ENCODE measurements around the gene UAP1.

Gene UAP1

GRCh38 chr1:162641114-162641513 is 79.6 kb downstream of the UAP1 start:
- H3K27me3 ChIP-seq (replicated peaks; ENCODE audit: insufficient read depth, low read length): no peaks in the 10 kb centered on the region
- peaks cover 3% of the 10 kb centered on the region; the same call in 1 of the 2 replicates for H3K4me1 ChIP-seq (ENCODE audit: low read length)
- TF ChIP-seq, protein P1, sequence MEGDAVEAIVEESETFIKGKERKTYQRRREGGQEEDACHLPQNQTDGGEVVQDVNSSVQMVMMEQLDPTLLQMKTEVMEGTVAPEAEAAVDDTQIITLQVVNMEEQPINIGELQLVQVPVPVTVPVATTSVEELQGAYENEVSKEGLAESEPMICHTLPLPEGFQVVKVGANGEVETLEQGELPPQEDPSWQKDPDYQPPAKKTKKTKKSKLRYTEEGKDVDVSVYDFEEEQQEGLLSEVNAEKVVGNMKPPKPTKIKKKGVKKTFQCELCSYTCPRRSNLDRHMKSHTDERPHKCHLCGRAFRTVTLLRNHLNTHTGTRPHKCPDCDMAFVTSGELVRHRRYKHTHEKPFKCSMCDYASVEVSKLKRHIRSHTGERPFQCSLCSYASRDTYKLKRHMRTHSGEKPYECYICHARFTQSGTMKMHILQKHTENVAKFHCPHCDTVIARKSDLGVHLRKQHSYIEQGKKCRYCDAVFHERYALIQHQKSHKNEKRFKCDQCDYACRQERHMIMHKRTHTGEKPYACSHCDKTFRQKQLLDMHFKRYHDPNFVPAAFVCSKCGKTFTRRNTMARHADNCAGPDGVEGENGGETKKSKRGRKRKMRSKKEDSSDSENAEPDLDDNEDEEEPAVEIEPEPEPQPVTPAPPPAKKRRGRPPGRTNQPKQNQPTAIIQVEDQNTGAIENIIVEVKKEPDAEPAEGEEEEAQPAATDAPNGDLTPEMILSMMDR (IDR thresholded peaks at IDR 0.05; ENCODE audit: low read length): no peak
- no peak for TF ChIP-seq EZH2phosphoT487 (IDR thresholded peaks at IDR 0.05; ENCODE audit: low read length)
- no peak for TF ChIP-seq EZH2 (optimal IDR thresholded peaks at IDR 0.05; ENCODE audit: low read depth, low read length)
- H3K36me3 ChIP-seq (replicated peaks; ENCODE audit: insufficient read depth, low read length): no peaks in the 10 kb centered on the region
- H3K4me2 ChIP-seq (ENCODE audit: low read depth, low read length): no peak overlapping the region
- no peak overlapping the region for H3K9ac ChIP-seq (ENCODE audit: low read length)
- no peak overlapping the region for H3K27ac ChIP-seq (ENCODE audit: low read length)
- H2AFZ ChIP-seq (ENCODE audit: low read length): no peak overlapping the region
- H3K79me2 ChIP-seq (ENCODE audit: low read length): no peaks in the 10 kb centered on the region
- H4K20me1 ChIP-seq (ENCODE audit: insufficient read depth, low read length): no peaks in the 10 kb centered on the region
- no peak overlapping the region for H3K4me3 ChIP-seq (ENCODE audit: low read length)
- no peaks in the 10 kb centered on the region for H3K9me3 ChIP-seq (replicated peaks; ENCODE audit: insufficient read depth, low read length)
- no peak for DNase-seq
- H3K9me2 ChIP-seq (replicated peaks; ENCODE audit: insufficient read depth, low read length): no peaks in the 10 kb centered on the region
- no peaks in the 10 kb centered on the region; the same call in 1 of the 2 replicates for H3F3A ChIP-seq (ENCODE audit: insufficient read depth, low read length)

DNA sequence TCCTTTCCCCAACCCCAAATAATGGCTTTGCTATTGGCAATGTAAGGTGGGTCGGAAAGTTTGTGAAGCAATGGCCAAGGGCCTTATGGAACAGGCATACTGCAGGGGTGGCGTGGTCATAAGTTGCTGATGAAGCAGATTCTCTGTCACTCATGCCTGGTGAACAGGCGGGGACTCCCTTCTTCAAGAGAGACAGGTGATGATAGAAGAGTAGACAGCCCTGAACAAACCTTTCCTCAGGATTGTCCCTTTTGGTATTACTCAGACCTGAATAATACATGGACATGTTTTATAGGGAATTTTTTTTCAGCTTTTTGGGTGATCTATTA is 83.4 kb downstream of the UAP1 start:
- H3K79me2 ChIP-seq (ENCODE audit: low read length): no peaks in the 10 kb centered on the region
- peaks cover 3% of the 10 kb centered on the region; the same call in 1 of the 2 replicates for H3K4me1 ChIP-seq (ENCODE audit: low read length)
- no peak overlapping the region for H3K4me3 ChIP-seq (ENCODE audit: low read length)
- H3K36me3 ChIP-seq (replicated peaks; ENCODE audit: insufficient read depth, low read length): no peaks in the 10 kb centered on the region
- H4K20me1 ChIP-seq (ENCODE audit: insufficient read depth, low read length): no peaks in the 10 kb centered on the region
- no peaks in the 10 kb centered on the region for H3K9me2 ChIP-seq (replicated peaks; ENCODE audit: insufficient read depth, low read length)
- H3F3A ChIP-seq (ENCODE audit: insufficient read depth, low read length): no peaks in the 10 kb centered on the region
- no peak overlapping the region for H3K9ac ChIP-seq (ENCODE audit: low read length)
- no peak for DNase-seq
- H3K27ac ChIP-seq (ENCODE audit: low read length): no peak overlapping the region
- H3K27me3 ChIP-seq (replicated peaks; ENCODE audit: insufficient read depth, low read length): no peaks in the 10 kb centered on the region
- TF ChIP-seq, protein P1 (IDR thresholded peaks at IDR 0.05; ENCODE audit: low read length): no peak
- TF ChIP-seq EZH2 (optimal IDR thresholded peaks at IDR 0.05; ENCODE audit: low read depth, low read length) (no peak), EZH2phosphoT487 (IDR thresholded peaks at IDR 0.05; ENCODE audit: low read length) (no peak)
- H2AFZ ChIP-seq (ENCODE audit: low read length): no peak overlapping the region
- no peak overlapping the region for H3K4me2 ChIP-seq (ENCODE audit: low read depth, low read length)
- no peaks in the 10 kb centered on the region for H3K9me3 ChIP-seq (replicated peaks; ENCODE audit: insufficient read depth, low read length)

- Histone ChIP-seq H3K9me2 (replicated peaks; ENCODE audit: insufficient read depth, low read length) (no peaks in the 10 kb centered on the region), H4K20me1 (ENCODE audit: insufficient read depth, low read length) (no peaks in the 10 kb centered on the region), H3K27ac (ENCODE audit: low read length) (no peak overlapping the region), H3F3A (ENCODE audit: insufficient read depth, low read length) (no peaks in the 10 kb centered on the region), H3K4me1 (ENCODE audit: low read length) (no peaks in the 10 kb centered on the region), H3K4me3 (ENCODE audit: low read length) (no peak overlapping the region), H3K9ac (ENCODE audit: low read length) (no peak overlapping the region), H2AFZ (ENCODE audit: low read length) (no peak overlapping the region), H3K9me3 (replicated peaks; ENCODE audit: insufficient read depth, low read length) (no peaks in the 10 kb centered on the region), H3K36me3 (replicated peaks; ENCODE audit: insufficient read depth, low read length) (no peaks in the 10 kb centered on the region), H3K79me2 (ENCODE audit: low read length) (no peaks in the 10 kb centered on the region), H3K27me3 (replicated peaks; ENCODE audit: insufficient read depth, low read length) (no peaks in the 10 kb centered on the region), H3K4me2 (ENCODE audit: low read depth, low read length) (no peak overlapping the region)
- DNase-seq: no peak
- TF ChIP-seq EZH2 (optimal IDR thresholded peaks at IDR 0.05; ENCODE audit: low read depth, low read length) (no peak), EZH2phosphoT487 (IDR thresholded peaks at IDR 0.05; ENCODE audit: low read length) (no peak)
- TF ChIP-seq, protein P1 (IDR thresholded peaks at IDR 0.05; ENCODE audit: low read length): no peak
Measured at GRCh38 chr1:162645666-162646065, 84.1 kb downstream of the UAP1 start.
